Middle frontal gyrus (tissue), 1 donor: ENCODE data around the gene MAP9.
"Not testable (repeated sequence)": the region's sequence is repeated elsewhere in the genome, so short reads cannot be mapped to it uniquely, and the experiment has no call there.

Experiments
- DNase-seq: peaks from one replicate; pipeline ENCODE4 v3.0.0-alpha.2; 2015; ENCODE audit warnings: low spot score; ENCODE audit errors: extremely low spot score

Gene MAP9

DNA sequence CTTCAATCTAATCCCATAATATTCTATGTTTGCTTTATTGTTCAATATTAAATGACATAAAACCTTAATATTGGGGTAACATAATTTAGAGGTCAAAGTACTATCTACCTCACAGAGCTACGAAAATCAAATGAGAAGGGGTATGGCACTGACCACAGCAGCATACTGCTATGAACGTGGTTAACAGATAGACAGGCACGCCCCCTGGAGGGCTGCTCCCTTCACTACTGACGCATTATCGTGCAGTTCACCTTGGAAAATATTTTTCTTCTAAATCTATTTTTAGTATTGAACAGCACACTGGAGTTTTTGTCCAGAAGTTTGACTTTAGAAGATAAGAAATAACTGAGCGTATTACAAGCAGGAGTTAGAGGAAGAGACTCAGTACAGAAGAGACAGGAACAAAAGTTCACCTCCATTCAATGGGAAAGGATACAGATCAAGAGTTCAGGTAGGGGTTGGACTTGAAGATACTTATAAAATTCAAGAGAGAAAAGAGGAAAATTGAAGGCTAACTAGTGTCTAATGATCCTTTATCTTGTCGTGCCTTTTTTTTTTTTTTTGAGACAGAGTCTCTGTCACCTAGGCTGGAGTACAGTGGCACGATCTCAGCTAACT lies 22.7 kb downstream of the MAP9 start:
- DNase-seq: no peak

- DNase-seq: no peak
Observed at GRCh38 chr4:155342142-155342541, 34.6 kb downstream of the MAP9 start.

DNA sequence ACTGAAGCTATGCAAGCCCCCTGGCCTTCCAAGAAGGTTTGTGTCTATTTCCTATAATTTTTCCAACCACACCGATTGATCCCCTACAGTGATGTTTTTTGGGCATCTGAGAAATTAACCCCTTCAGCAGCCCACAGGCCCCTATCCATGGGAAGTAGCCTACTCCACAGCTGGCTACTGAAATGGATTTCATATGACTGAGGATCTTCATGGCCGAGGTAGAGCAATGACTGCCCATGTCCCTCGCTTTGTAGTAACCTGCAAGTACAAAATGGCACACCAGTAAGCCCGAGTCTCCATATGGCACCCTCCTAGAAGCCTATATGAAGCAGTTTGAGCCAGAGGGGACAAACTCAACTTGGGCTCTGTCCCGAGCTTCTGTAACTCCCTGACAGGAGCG lies 36.8 kb downstream of the MAP9 start:
- DNase-seq: no peak

DNA sequence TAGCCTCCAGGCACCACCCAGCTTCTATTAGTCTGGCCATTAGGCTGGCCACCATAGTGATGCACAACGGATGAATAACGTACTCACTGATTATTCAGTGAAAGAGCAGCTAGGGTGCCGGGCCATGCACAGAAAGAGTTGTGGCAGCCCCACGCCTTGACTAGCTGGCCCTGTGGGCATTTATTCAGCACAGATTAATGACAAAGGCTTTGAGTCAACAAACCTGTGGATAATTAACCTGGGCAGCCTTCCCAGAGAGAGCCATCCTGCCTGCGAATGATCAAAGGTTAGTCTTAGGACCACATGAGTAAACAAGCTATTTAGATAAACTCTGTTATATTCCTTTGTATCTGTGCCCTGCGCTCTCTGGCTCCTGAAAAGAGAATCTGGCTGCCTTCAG lies 37.2 kb downstream of the MAP9 start:
- no peak for DNase-seq

GRCh38 chr4:155338196-155338595 lies 38.6 kb downstream of the MAP9 start:
- DNase-seq: no peak

- DNase-seq: no peak
Observed at GRCh38 chr4:155336242-155336641, 40.5 kb downstream of the MAP9 start.

- no peak for DNase-seq
Observed at GRCh38 chr4:155331478-155331877, 45.3 kb downstream of the MAP9 start.

DNA sequence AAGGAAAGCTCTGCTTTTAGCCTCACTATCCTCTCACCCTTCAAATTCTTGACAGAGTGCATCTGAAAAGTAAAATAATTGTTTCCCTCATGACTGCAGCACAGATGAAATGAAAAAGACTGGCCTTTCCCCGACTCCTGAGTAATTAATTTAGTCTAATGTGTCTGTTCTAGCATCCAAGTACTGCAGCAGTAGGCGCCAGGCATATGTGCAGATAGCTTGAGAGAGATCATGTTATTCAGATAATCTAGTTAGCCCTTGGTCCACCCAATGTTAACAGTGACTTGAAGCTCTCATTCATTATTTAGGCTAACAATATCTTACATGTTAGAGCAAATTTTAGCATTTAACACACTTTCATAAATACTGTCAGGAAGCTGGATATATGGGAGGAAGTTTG lies 54.0 kb downstream of the MAP9 start:
- no peak for DNase-seq

DNA sequence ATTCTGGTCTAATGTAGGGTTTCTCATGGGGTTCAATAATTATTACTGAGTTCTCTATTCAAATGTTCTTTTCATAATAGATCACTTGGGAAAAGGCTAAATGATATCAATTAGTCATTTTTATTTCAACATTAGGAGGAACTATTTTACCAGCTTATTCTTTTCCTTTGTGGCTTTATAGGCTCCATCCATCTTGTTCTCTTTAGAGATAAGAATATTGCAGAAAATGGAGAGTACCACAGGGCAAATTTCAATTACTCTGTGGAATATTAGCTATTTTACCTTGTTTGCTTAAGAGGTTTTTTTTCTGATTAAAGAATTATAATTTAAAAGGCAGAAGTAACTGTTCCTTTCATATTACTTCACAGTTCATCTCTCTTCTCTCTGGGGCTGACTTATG lies 55.8 kb downstream of the MAP9 start:
- no peak for DNase-seq

DNA sequence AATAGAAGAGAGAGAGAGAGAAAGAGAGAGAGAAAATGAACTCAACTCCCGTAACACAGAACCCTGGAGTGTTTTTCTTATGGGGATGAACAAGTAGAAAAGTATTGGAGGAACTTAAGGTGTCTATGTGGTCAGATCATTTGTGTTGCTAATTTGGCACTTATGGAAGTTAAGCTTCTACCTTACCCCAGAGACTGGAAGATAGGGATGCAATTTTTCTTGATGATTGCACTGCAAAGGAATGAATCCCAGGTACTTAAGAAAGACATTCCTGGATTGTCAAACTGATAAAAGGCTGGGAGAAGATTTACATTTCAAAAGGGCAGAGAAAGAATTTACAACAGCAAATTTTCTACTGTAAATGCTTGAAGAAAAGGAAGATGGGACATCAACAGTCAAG lies 57.2 kb downstream of the MAP9 start:
- DNase-seq: no peak

GRCh38 chr4:155312027-155312426 lies 64.7 kb downstream of the MAP9 start:
- not testable (repeated sequence) for DNase-seq

DNA sequence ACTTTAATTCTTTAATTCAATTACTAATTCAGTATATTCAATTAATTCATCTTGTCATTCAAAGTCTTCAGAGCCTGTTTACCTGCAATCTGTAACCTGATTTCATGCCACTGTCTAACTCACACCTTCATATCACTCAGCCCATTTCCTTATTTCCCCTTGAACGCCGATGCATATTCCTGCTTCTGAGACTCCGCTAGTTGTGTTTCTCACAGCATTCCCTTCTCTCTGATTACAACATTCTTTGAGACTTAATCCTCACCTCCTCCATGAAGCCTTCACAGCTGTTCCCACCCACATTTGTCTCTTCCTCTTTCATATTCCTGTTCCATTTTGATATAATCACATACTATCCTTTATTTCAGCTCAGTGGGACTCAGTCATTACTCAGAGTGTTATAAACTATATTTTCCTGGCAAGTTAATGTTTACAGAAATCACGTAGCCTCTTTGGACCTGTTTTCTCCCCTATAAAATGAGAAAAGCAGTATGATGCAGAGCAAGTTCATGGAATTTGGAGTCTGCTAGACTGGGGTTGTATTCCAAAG lies 69.0 kb downstream of the MAP9 start:
- no peak for DNase-seq

- DNase-seq: no peak
Observed at GRCh38 chr4:155305619-155306018, 71.1 kb downstream of the MAP9 start.

GRCh38 chr4:155304375-155304774 lies 72.4 kb downstream of the MAP9 start:
- no peak for DNase-seq

- no peak for DNase-seq
Observed at GRCh38 chr4:155299103-155299502, 77.7 kb downstream of the MAP9 start.
